Upper lobe of right lung (tissue), 1 donor: ENCODE data around the gene CRYAA. TPM values are rescaled to one million over a fixed set of nuclear protein-coding genes. Genes with fewer than 3 reads are reported as not detected.

Experiments
- ATAC-seq: fragments of 200-7000 bp; cut with Tn5 transposase; one replicate; pipeline ENCODE4 v1.9.1; 2020; ENCODE audit warnings: mild to moderate bottlenecking, moderate library complexity
- DNase-seq: peaks from one replicate; pipeline ENCODE4 v3.0.0-alpha.2; 2020
- H3K27ac ChIP-seq: fragments of 200-600 bp; one replicate; pipeline ENCODE4 v1.8.0; 2022
- H3K27me3 ChIP-seq: fragments of 200-600 bp; one replicate; pipeline ENCODE4 v1.8.0; 2022; ENCODE audit warnings: mild to moderate bottlenecking
- H3K36me3 ChIP-seq: fragments of 200-600 bp; one replicate; pipeline ENCODE4 v1.8.0; 2022
- H3K4me1 ChIP-seq: fragments of 200-600 bp; one replicate; pipeline ENCODE4 v1.8.0; 2022
- H3K4me3 ChIP-seq: fragments of 200-600 bp; one replicate; pipeline ENCODE4 v1.8.0; 2022; ENCODE audit warnings: mild to moderate bottlenecking
- H3K9me3 ChIP-seq: fragments of 200-600 bp; one replicate; pipeline ENCODE4 v1.8.0; 2022
- CTCF ChIP-seq: fragments of 200-600 bp; IDR thresholded peaks from one replicate; pipeline ENCODE4 v1.8.0; 2022; ENCODE audit warnings: antibody characterized with exemption
- intact Hi-C: fragments of 100-400 bp; cut with DNase I; formaldehyde crosslinking; loops from one replicate; pipeline ENCODE4 v1.11.0; 2022
- total RNA-seq: library from RNA; stranded (reverse); fragmentation: NEBNext Ultra II Directional; extraction: Animal tissue kit (Norgen Biotek cat#: 25700); gene quantifications from one replicate; pipeline ENCODE4 v1.2.1, GENCODE V29; 2021
- donor health status: DM: no; HTN: yes; CAD: no; lungs with severe emphysema.

CRYAA gene
- total RNA-seq, 1 donor from 2014 or later, result not detected

- Histone ChIP-seq H3K9me3 (no peaks in the 10 kb centered on the region), H3K27me3 (no peaks in the 10 kb centered on the region), H3K27ac (no peak overlapping the region), H3K36me3 (no peaks in the 10 kb centered on the region), H3K4me3 (no peak overlapping the region), H3K4me1 (peaks cover 15% of the 10 kb centered on the region)
- ATAC-seq (no peak), DNase-seq (peak; percentile 53)
- no peak for TF ChIP-seq CTCF
- intact Hi-C loops, result no loop called here
Measured at GRCh38 chr21:43194303-43195120, 25.7 kb downstream of the CRYAA start.

DNA sequence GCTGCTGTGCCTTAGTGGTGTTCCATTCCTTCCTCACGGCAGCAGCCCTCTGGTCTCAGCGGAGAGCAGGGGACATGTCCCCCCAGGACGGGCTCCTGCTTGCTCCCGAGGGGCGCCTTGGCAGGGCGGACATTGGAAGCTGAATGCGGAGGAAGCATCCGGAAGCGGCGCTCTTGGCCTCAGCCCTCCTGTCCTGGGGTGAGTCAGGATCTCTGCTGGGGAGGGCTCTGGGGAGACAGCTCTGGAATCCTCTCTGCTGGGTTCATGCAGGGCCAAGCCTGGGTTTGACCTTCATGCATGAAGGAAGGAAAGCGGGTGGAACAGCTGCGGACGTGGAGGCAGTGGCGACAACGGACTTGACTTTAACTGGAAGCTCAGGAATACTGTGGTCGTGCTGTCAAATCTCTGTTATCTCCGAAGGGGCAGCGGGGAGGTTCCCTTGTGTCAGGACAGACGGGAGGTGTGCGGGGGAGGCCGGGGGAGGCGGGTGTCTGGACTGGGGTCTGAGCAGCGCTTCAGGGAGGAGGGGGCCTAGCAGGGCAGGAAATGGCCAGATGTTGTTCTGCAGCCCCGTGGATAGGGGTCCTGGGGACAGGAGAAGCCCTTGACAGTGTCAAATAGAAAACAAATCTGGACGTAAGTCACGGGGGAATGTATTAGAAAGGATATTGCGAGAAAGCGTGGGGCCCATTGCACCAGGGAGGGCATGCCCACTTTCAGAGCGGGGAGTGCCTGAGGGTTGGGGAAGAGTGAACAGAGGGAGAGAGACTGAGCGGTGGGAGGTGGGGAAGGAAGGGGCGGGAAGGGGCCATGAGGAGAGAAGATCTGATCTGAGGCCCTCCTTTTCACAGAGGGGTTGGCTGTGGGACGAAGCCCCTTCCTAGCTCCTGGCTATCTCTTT, 26.6 kb downstream of the CRYAA start:
- intact Hi-C loops, result no loop called here
- TF ChIP-seq CTCF, result no peak
- Histone ChIP-seq H3K4me3 (no peak overlapping the region), H3K27ac (no peak overlapping the region), H3K27me3 (no peaks in the 10 kb centered on the region), H3K36me3 (no peaks in the 10 kb centered on the region), H3K4me1 (peaks cover 15% of the 10 kb centered on the region), H3K9me3 (peaks cover under 1% of the 10 kb centered on the region)
- DNase-seq (peak; percentile 61), ATAC-seq (peak; percentile 29)

- Histone ChIP-seq H3K36me3 (no peaks in the 10 kb centered on the region), H3K27ac (peak overlapping the region; percentile 45), H3K4me1 (peaks cover 15% of the 10 kb centered on the region), H3K27me3 (no peaks in the 10 kb centered on the region), H3K4me3 (no peak overlapping the region), H3K9me3 (peaks cover 5% of the 10 kb centered on the region)
- TF ChIP-seq CTCF, result no peak
- DNase-seq (peak; percentile 65), ATAC-seq (peak; percentile 81)
- intact Hi-C loops, result no loop called here
Measured at GRCh38 chr21:43196826-43197225, 28.0 kb downstream of the CRYAA start.

DNA sequence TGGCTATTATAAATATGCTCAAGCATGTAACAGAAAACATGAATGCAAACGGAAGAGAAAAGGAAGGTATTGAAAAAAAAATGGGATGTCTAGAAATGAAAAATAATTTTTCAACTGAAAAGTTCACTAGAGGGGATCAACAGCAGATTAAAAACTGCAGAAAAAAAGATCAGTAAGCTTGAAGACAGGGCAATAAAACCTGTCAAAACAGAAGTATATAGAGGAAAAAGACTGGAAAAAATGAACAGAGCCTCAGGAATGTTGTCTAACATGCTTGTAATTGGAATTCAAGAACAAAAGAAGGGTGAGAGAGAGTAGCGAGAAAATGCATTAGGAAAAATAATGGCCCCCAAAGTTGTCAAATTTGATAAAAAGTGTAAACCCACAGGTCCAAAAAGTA, 29.6 kb downstream of the CRYAA start:
- Histone ChIP-seq H3K4me1 (peaks cover 15% of the 10 kb centered on the region), H3K27me3 (no peaks in the 10 kb centered on the region), H3K9me3 (peaks cover 5% of the 10 kb centered on the region), H3K4me3 (no peak overlapping the region), H3K27ac (no peak overlapping the region), H3K36me3 (no peaks in the 10 kb centered on the region)
- DNase-seq (no peak), ATAC-seq (no peak)
- intact Hi-C loops, result no loop called here
- TF ChIP-seq CTCF, result no peak

GRCh38 chr21:43201491-43201890, 32.7 kb downstream of the CRYAA start:
- no peak overlapping the region for H3K4me3 ChIP-seq
- no peak for ATAC-seq

More at GRCh38 chr21:43201491-43201890, 32.7 kb downstream of the CRYAA start:
- Histone ChIP-seq H3K9me3 (peaks cover 5% of the 10 kb centered on the region), H3K36me3 (no peaks in the 10 kb centered on the region), H3K27me3 (no peaks in the 10 kb centered on the region), H3K4me1 (peaks cover 11% of the 10 kb centered on the region), H3K27ac (no peak overlapping the region)
- intact Hi-C loops, result no loop called here
- no peak for TF ChIP-seq CTCF
- DNase-seq, result no peak
